Peyer's patch (tissue), 4 donors: ENCODE data around the gene ZDHHC13. TPM values are rescaled to one million over a fixed set of nuclear protein-coding genes. Genes with fewer than 3 reads are reported as not detected.

Source experiments
- DNase-seq, 3 donors: peaks; one replicate each; pipeline ENCODE4 v3.0.0-alpha.2; 2017 to 2019
- H3K27ac ChIP-seq, 4 donors: fragments of 200-600 bp; sonication (generic); one replicate each; pipeline ENCODE4 v1.5.1; 2016 to 2019
- H3K27me3 ChIP-seq, 2 donors: fragments of 200-600 bp; sonication (generic); one replicate each; pipeline ENCODE4 v1.5.1; 2019
- H3K36me3 ChIP-seq, 3 donors: fragments of 200-600 bp; sonication (generic); one replicate each; pipeline ENCODE4 v1.5.1; 2016 to 2019
- H3K4me1 ChIP-seq, 4 donors: fragments of 200-600 bp; sonication (generic); one replicate each; pipeline ENCODE4 v1.5.1; 2016 to 2019
- H3K4me3 ChIP-seq, 4 donors: fragments of 200-600 bp; sonication (generic); 1 replicate in 3 of 4; 2 replicates in 1 of 4; pipeline ENCODE4 v1.5.1; 2016 to 2019; ENCODE audit warnings: mild to moderate bottlenecking in 1 of 4
- H3K9me3 ChIP-seq, 4 donors: fragments of 200-600 bp; sonication (generic); one replicate each; pipeline ENCODE4 v1.5.1; 2016 to 2019; ENCODE audit warnings: mild to moderate bottlenecking in 1 of 4
- POLR2A ChIP-seq, 2 donors: fragments of 450-650 bp; IDR thresholded peaks; one replicate each; pipeline ENCODE4 v1.5.1; 2017; ENCODE audit warnings: antibody characterized with exemption in 2 of 2, mild to moderate bottlenecking in 2 of 2, moderate library complexity in 2 of 2
- total RNA-seq, 4 donors: library from RNA; depleted of rRNA; stranded (reverse); fragments of >200 nt; gene quantifications; one replicate each; pipeline ENCODE4 v1.1.0, GENCODE V29; 2016
- TF ChIP-seq, protein P1 (sequence below), 6 experiments: fragments of 450-650 bp in 4 of 6; fragments of 200-600 bp in 2 of 6; sonication (generic) in 1 of 6; IDR thresholded peaks; one replicate each; pipeline ENCODE4 v1.5.1; 2017 to 2019; ENCODE audit warnings: antibody characterized with exemption in 6 of 6, mild to moderate bottlenecking in 3 of 6, moderate library complexity in 1 of 6

The ZDHHC13 gene
- total RNA-seq, 4 donors from 2014 or later, result 10.7 to 34.6 (median 27.1) TPM

DNA sequence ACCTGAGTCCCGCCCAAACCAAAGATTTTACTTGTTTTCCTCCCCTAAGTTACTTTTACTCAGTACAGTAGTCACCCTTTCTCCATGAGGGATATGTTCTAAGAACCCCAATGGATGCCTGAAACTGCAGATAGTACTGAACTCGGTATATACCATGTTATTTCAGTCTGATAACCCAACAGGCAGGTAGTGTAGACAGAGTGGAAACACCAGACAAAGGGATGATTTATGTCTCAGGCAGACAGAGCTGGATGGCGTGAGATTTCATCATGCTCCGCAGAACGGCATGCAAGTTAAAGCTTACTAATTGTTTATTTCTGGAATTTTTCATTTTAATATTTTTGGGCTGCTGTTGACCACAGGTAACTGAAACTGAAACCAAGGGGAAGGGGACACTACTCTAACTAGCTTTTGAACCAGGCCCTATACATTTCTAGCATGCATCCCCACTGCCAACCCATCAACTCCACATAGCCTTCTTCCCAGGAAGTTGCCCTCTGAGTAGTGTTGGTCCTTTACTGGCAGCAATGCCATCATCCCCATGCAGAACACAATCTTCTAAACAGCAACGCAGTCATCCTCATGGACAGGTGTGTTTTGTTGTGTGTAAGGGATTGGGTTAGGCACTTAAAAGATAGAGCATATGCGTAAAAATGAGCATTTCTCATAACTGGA is 57.1 kb downstream of the ZDHHC13 start:
- Histone ChIP-seq H3K9me3 (no peaks in the 10 kb centered on the region), H3K4me1 (no peaks in the 10 kb centered on the region), H3K4me3 (no peak overlapping the region), H3K36me3 (peaks cover 0 to 63% (median 0%) of the 10 kb centered on the region in 3 donors), H3K27me3 (no peaks in the 10 kb centered on the region), H3K27ac (no peak overlapping the region)
- TF ChIP-seq POLR2A (IDR thresholded peaks at IDR 0.05), result no peak
- TF ChIP-seq, protein P1, sequence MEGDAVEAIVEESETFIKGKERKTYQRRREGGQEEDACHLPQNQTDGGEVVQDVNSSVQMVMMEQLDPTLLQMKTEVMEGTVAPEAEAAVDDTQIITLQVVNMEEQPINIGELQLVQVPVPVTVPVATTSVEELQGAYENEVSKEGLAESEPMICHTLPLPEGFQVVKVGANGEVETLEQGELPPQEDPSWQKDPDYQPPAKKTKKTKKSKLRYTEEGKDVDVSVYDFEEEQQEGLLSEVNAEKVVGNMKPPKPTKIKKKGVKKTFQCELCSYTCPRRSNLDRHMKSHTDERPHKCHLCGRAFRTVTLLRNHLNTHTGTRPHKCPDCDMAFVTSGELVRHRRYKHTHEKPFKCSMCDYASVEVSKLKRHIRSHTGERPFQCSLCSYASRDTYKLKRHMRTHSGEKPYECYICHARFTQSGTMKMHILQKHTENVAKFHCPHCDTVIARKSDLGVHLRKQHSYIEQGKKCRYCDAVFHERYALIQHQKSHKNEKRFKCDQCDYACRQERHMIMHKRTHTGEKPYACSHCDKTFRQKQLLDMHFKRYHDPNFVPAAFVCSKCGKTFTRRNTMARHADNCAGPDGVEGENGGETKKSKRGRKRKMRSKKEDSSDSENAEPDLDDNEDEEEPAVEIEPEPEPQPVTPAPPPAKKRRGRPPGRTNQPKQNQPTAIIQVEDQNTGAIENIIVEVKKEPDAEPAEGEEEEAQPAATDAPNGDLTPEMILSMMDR (IDR thresholded peaks at IDR 0.05), result no peak
- DNase-seq, result no peak

DNA sequence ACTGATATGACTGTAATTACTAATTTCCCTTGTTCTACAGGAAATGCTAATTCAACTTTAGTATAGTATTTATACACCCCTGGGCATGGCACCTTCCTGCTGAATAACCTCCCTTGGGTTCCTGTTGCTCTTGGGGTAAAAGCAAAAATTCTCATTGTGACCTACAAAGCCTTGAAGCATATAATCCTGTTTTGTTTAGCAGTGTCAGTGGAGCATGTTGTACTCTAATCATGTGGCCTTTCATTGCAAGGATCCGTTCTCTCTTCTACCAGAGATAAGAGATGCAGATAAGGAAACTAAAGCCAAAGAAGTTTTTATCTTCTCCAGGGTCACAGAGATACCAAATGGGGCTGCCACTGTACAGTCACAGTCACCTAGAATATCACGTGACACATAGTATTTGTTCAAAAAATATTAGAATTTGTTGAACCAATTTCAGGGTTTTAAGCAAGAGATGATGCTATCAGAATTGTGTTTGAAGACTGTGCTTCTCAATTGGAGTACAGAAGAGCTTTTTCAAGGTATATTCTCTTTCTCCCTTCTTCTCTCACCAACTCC is 59.7 kb downstream of the ZDHHC13 start:
- no peaks in the 10 kb centered on the region for H3K4me1 ChIP-seq
- DNase-seq, result no peak
- no peaks in the 10 kb centered on the region for H3K9me3 ChIP-seq
- peaks cover 0 to 46% (median 0%) of the 10 kb centered on the region in 3 donors for H3K36me3 ChIP-seq
- no peaks in the 10 kb centered on the region for H3K27me3 ChIP-seq
- no peak overlapping the region for H3K4me3 ChIP-seq
- H3K27ac ChIP-seq, result no peak overlapping the region
- TF ChIP-seq POLR2A (IDR thresholded peaks at IDR 0.05), result no peak
- TF ChIP-seq, protein P1 (IDR thresholded peaks at IDR 0.05), result no peak

DNA sequence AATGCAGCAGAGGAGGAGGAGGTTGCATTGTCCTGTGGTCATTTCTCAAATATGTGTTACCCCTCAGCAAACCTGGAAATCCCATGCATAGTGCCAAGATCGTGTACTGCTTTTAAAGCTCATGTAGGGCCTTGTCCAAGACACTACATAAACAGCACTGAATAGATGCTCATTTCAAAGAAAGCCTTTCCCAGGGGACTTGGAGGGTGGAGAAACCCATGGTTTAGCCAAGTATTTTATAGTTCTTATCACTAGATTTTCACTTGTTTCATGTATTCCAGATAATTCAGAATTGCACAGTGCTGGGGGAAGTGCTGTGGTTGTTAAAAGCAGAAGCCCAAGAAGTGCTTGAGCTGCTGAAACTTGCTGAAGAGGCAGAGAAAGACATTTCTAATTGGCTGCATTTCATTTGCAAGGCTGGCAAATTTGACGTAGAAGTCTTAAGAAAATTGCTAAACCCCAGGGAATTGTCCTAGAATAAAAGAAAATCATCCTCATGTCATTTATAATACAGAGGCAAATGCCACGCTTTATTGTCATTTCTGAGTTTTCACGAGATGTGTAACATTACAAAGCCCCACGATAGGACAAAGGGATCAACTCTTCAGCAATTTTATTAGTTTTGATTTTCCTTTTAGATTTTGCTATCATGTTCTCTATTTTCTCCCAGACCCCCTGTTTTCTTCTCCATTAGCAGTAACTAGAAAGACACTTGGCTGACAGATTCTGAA is 64.7 kb downstream of the ZDHHC13 start:
- DNase-seq, result no peak
- Histone ChIP-seq H3K4me3 (no peak overlapping the region), H3K9me3 (no peaks in the 10 kb centered on the region), H3K36me3 (peaks cover 0 to 4% (median 0%) of the 10 kb centered on the region in 3 donors), H3K27me3 (no peaks in the 10 kb centered on the region), H3K4me1 (no peaks in the 10 kb centered on the region), H3K27ac (no peak overlapping the region)
- TF ChIP-seq POLR2A (IDR thresholded peaks at IDR 0.05), result no peak
- TF ChIP-seq, protein P1 (IDR thresholded peaks at IDR 0.05), result no peak

DNA sequence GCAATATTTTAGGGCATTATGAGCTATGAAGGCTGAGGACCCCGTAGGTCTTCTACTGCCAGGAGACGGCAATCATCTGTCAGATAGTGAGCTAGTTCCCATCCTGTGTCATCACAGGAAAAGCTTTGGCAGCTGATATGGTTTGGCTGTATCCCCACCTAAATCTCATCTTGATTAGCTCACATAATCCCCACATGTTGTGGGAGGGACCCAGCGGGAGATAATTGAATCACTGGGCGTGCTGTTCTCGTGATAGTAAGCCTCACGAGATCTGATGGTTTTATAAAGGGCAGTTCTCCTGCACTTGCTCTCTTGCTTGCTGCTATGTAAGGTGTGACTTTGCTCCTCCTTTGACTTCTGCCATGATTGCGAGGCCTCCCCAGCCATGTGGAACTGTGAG is 66.7 kb downstream of the ZDHHC13 start:
- TF ChIP-seq, protein P1 (IDR thresholded peaks at IDR 0.05), result no peak
- TF ChIP-seq POLR2A (IDR thresholded peaks at IDR 0.05), result no peak
- H3K4me1 ChIP-seq, result no peaks in the 10 kb centered on the region

DNA sequence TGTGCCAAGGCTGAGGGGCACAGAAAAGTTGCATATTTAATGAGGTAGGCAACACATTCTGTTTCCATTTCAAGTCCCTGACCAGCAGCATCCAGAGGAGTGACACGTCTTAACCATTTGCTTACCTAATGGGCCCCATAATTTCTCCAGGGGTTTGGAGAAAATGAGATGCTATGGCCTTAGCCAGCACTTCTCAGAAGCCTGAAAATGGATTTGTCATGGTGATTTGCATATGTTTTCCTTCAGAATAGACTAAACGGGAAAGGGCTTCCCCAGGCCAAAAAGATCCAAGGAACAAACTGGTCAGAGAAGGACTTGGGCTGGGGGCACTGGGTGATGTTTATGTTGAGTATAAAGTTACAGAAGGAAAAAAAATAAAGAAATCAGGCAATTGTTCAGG is 68.1 kb downstream of the ZDHHC13 start:
- no peaks in the 10 kb centered on the region for H3K9me3 ChIP-seq
- no peak for DNase-seq
- H3K36me3 ChIP-seq, result no peaks in the 10 kb centered on the region
- TF ChIP-seq POLR2A (IDR thresholded peaks at IDR 0.05), result no peak
- TF ChIP-seq, protein P1 (IDR thresholded peaks at IDR 0.05), result no peak
- H3K4me1 ChIP-seq, result no peaks in the 10 kb centered on the region
- no peaks in the 10 kb centered on the region for H3K27me3 ChIP-seq
- no peak overlapping the region for H3K4me3 ChIP-seq
- no peak overlapping the region for H3K27ac ChIP-seq

More for the DNA sequence above, 66.7 kb downstream of the ZDHHC13 start:
- H3K27ac ChIP-seq, result no peak overlapping the region
- no peaks in the 10 kb centered on the region for H3K9me3 ChIP-seq
- no peak overlapping the region for H3K4me3 ChIP-seq
- no peaks in the 10 kb centered on the region for H3K36me3 ChIP-seq
- no peak for DNase-seq
- no peaks in the 10 kb centered on the region for H3K27me3 ChIP-seq
